Measurements from ENCODE around the gene TLR9.

Gene TLR9

DNA sequence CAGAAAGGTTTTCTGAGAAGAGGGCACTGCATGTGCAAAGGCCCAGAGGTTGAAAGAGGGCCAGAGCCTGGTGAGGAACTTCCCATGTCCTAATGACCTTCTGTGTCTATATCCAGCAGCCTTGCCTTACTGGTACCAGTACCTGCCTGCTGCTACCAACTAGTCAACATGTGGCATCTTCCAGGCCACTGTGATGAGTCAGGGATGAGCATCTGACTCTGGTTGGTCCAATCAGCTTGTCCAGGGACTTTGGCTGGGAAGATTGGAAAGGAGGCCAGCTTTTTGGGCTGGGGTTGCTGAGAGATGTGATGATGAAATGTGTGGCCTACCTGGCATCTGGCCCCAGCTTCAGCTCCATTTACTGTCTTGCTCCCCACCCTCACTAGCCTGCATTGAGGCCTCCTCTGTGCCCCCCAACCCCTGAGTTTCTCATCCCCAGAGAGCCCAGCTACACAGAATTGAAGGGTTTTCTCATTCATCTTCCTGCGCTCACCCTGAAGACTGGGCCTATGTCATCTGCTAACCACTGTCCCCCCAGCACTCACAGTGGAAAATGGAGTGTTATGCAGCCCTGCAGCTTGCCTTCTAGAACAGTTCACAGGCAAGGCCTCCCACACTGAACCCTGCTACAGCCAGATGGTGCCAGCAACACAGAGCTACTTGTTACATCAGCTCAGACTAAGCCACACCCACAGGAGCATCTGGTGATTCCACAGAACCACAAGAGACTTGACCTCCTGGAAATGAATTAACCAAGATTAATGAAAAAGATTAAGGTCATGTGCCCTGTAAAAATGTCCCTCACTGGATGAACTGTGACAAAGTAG lies 14.8 kb upstream of the TLR9 start:
- no peak for DNase-seq (ENCODE audit: low read depth, low spot score)
- Histone ChIP-seq H3K36me3 (ENCODE audit: insufficient read depth, insufficient read length, low read length) (peaks cover 15% of the 10 kb centered on the region), H3K4me3 (ENCODE audit: insufficient read length, low read depth) (peak overlapping the region; percentile 96), H3K4me1 (ENCODE audit: insufficient read depth, insufficient read length) (peaks cover 30% of the 10 kb centered on the region), H3K9me3 (ENCODE audit: insufficient read depth, low read length) (no peaks in the 10 kb centered on the region), H3K9ac (ENCODE audit: insufficient read length, low read depth) (peak overlapping the region; percentile 97), H3K27me3 (ENCODE audit: insufficient read depth, insufficient read length) (peaks cover 3% of the 10 kb centered on the region)
- TF ChIP-seq SUZ12 (IDR thresholded peaks at IDR 0.05; ENCODE audit: extremely low read depth, insufficient read depth, insufficient read length): no peak
- no peak for TF ChIP-seq ZNF274 (IDR thresholded peaks at IDR 0.05; ENCODE audit: low read depth, low read length)
- no peak for TF ChIP-seq YY1 (IDR thresholded peaks at IDR 0.05; ENCODE audit: insufficient read depth, insufficient read length)

GRCh38 chr3:52238761-52239701 lies 13.6 kb upstream of the TLR9 start, which contains the start of gene TWF2:
TSS of gene TWF2 (minus strand) at chr3:52239158. CDS start at chr3:52239016, 142 bp downstream.
- DNase-seq (ENCODE audit: low read depth, low spot score): peak; percentile 63
- no peaks in the 10 kb centered on the region for H3K9me3 ChIP-seq (ENCODE audit: insufficient read depth, low read length)
- H3K27me3 ChIP-seq (ENCODE audit: insufficient read depth, insufficient read length): no peaks in the 10 kb centered on the region
- peaks cover 25% of the 10 kb centered on the region for H3K36me3 ChIP-seq (ENCODE audit: insufficient read depth, insufficient read length, low read length)
- H3K4me1 ChIP-seq (ENCODE audit: insufficient read depth, insufficient read length): peaks cover 24% of the 10 kb centered on the region
- H3K4me3 ChIP-seq (ENCODE audit: insufficient read length, low read depth): peak within 1 kb of the TSS; percentile 96
- TF ChIP-seq SUZ12 (IDR thresholded peaks at IDR 0.05; ENCODE audit: extremely low read depth, insufficient read depth, insufficient read length) (no peak), ZNF274 (IDR thresholded peaks at IDR 0.05; ENCODE audit: low read depth, low read length) (no peak), YY1 (IDR thresholded peaks at IDR 0.05; ENCODE audit: insufficient read depth, insufficient read length) (no peak)
- peak within 1 kb of the TSS; percentile 97 for H3K9ac ChIP-seq (ENCODE audit: insufficient read length, low read depth)

- Histone ChIP-seq H3K36me3 (ENCODE audit: insufficient read depth, insufficient read length, low read length) (peaks cover 27% of the 10 kb centered on the region), H3K4me1 (ENCODE audit: insufficient read depth, insufficient read length) (peaks cover 21% of the 10 kb centered on the region), H3K27me3 (ENCODE audit: insufficient read depth, insufficient read length) (no peaks in the 10 kb centered on the region), H3K4me3 (ENCODE audit: insufficient read length, low read depth) (peak overlapping the region; percentile 96), H3K9me3 (ENCODE audit: insufficient read depth, low read length) (no peaks in the 10 kb centered on the region), H3K9ac (ENCODE audit: insufficient read length, low read depth) (peak overlapping the region; percentile 97)
- no peak for TF ChIP-seq ZNF274 (IDR thresholded peaks at IDR 0.05; ENCODE audit: low read depth, low read length)
- TF ChIP-seq SUZ12 (IDR thresholded peaks at IDR 0.05; ENCODE audit: extremely low read depth, insufficient read depth, insufficient read length): no peak
- TF ChIP-seq YY1 (IDR thresholded peaks at IDR 0.05; ENCODE audit: insufficient read depth, insufficient read length): no peak
- no peak for DNase-seq (ENCODE audit: low read depth, low spot score)
Measured at GRCh38 chr3:52238193-52238760, 12.8 kb upstream of the TLR9 start.

GRCh38 chr3:52237657-52238172 lies 12.3 kb upstream of the TLR9 start:
- H3K9ac ChIP-seq (ENCODE audit: insufficient read length, low read depth): peak overlapping the region; percentile 97
- H3K9me3 ChIP-seq (ENCODE audit: insufficient read depth, low read length): no peaks in the 10 kb centered on the region

GRCh38 chr3:52237006-52237656 lies 11.7 kb upstream of the TLR9 start:
- peaks cover 21% of the 10 kb centered on the region for H3K4me1 ChIP-seq (ENCODE audit: insufficient read depth, insufficient read length)
- H3K9ac ChIP-seq (ENCODE audit: insufficient read length, low read depth): peak overlapping the region; percentile 97
- H3K4me3 ChIP-seq (ENCODE audit: insufficient read length, low read depth): peak overlapping the region; percentile 96
- no peak for TF ChIP-seq YY1 (IDR thresholded peaks at IDR 0.05; ENCODE audit: insufficient read depth, insufficient read length)
- TF ChIP-seq ZNF274 (IDR thresholded peaks at IDR 0.05; ENCODE audit: low read depth, low read length): no peak
- no peak for TF ChIP-seq SUZ12 (IDR thresholded peaks at IDR 0.05; ENCODE audit: extremely low read depth, insufficient read depth, insufficient read length)
- peaks cover 30% of the 10 kb centered on the region for H3K36me3 ChIP-seq (ENCODE audit: insufficient read depth, insufficient read length, low read length)
- no peak for DNase-seq (ENCODE audit: low read depth, low spot score)
- no peaks in the 10 kb centered on the region for H3K9me3 ChIP-seq (ENCODE audit: insufficient read depth, low read length)
- no peaks in the 10 kb centered on the region for H3K27me3 ChIP-seq (ENCODE audit: insufficient read depth, insufficient read length)

More at GRCh38 chr3:52237657-52238172, 12.3 kb upstream of the TLR9 start:
- H3K4me1 ChIP-seq (ENCODE audit: insufficient read depth, insufficient read length): peaks cover 21% of the 10 kb centered on the region
- TF ChIP-seq SUZ12 (IDR thresholded peaks at IDR 0.05; ENCODE audit: extremely low read depth, insufficient read depth, insufficient read length) (no peak), YY1 (IDR thresholded peaks at IDR 0.05; ENCODE audit: insufficient read depth, insufficient read length) (no peak), ZNF274 (IDR thresholded peaks at IDR 0.05; ENCODE audit: low read depth, low read length) (no peak)
- peaks cover 27% of the 10 kb centered on the region for H3K36me3 ChIP-seq (ENCODE audit: insufficient read depth, insufficient read length, low read length)
- H3K27me3 ChIP-seq (ENCODE audit: insufficient read depth, insufficient read length): no peaks in the 10 kb centered on the region
- no peak for DNase-seq (ENCODE audit: low read depth, low spot score)
- H3K4me3 ChIP-seq (ENCODE audit: insufficient read length, low read depth): peak overlapping the region; percentile 96

DNA sequence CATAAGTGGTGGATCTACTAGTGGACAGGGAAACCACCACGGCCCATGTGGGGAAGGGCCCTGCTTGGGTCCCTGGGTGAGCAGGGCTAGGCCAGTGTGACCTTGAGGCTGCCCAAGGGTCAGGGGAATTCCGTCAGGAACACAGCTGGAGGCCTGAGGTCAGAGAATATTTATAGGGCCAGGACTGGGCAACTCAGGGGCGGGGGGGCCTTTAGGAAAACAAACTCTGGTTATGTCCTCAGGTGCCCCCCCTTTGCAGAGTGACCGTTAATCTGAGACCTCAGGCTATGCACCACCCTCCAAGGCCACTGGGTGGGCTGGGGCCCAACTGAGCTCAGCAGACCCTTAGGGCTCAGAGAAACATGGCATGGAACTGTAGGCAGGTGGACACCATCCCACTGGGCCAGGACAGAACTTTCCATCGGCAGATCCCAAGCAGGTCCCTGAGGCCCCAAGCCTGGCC lies 11.0 kb upstream of the TLR9 start:
- no peaks in the 10 kb centered on the region for H3K27me3 ChIP-seq (ENCODE audit: insufficient read depth, insufficient read length)
- peak overlapping the region; percentile 33 for H3K9ac ChIP-seq (ENCODE audit: insufficient read length, low read depth)
- peaks cover 36% of the 10 kb centered on the region for H3K36me3 ChIP-seq (ENCODE audit: insufficient read depth, insufficient read length, low read length)
- no peaks in the 10 kb centered on the region for H3K9me3 ChIP-seq (ENCODE audit: insufficient read depth, low read length)
- no peak for DNase-seq (ENCODE audit: low read depth, low spot score)
- TF ChIP-seq ZNF274 (IDR thresholded peaks at IDR 0.05; ENCODE audit: low read depth, low read length) (no peak), YY1 (IDR thresholded peaks at IDR 0.05; ENCODE audit: insufficient read depth, insufficient read length) (no peak), SUZ12 (IDR thresholded peaks at IDR 0.05; ENCODE audit: extremely low read depth, insufficient read depth, insufficient read length) (no peak)
- no peak overlapping the region for H3K4me3 ChIP-seq (ENCODE audit: insufficient read length, low read depth)
- peaks cover 21% of the 10 kb centered on the region for H3K4me1 ChIP-seq (ENCODE audit: insufficient read depth, insufficient read length)

Measured in NT2/D1 (cell line).